ENCODE data around the gene PDZD2.

- no peak for TF ChIP-seq CTCF (IDR thresholded peaks at IDR 0.05)
- no peak for TF ChIP-seq POLR2A (IDR thresholded peaks at IDR 0.05)
Measured at GRCh38 chr5:32027717-32028458, 389.0 kb downstream of the PDZD2 start.
